HEK293T (cell line): ENCODE data around the gene SORBS2.

Experiments
- CTCF ChIA-PET: fragments of 350-600 bp; formaldehyde crosslinking; extraction: SDS; loops from one replicate; lab custom pipeline; 2021; ENCODE audit warnings: antibody characterized with exemption, inconsistent platforms; lab: Yijun Ruan, JAX
- POLR2A ChIA-PET: fragments of 350-600 bp; formaldehyde crosslinking; extraction: SDS; loops from one replicate; lab custom pipeline; 2020; ENCODE audit warnings: antibody characterized with exemption, inconsistent platforms; lab: Yijun Ruan, JAX
- DNase-seq: peaks from one replicate; pipeline ENCODE4 v3.0.0; 2012; ENCODE audit warnings: mixed read lengths; ENCODE audit errors: extremely low spot score
- ARNT ChIP-seq: fragments of 450-650 bp; IDR thresholded peaks from 2 replicates; pipeline ENCODE4 v1.6.1; 2017; ENCODE audit warnings: mild to moderate bottlenecking
- BHLHE40 ChIP-seq: fragments of 450-650 bp; IDR thresholded peaks from 2 replicates; pipeline ENCODE4 v1.6.1; 2016; ENCODE audit warnings: mild to moderate bottlenecking, moderate library complexity, borderline replicate concordance
- CTBP1 ChIP-seq: fragments of 450-650 bp; IDR thresholded peaks from 2 replicates; pipeline ENCODE4 v1.6.1; 2016; ENCODE audit warnings: borderline replicate concordance
- ELF4 ChIP-seq: fragments of 450-650 bp; IDR thresholded peaks from 2 replicates; pipeline ENCODE4 v1.6.1; 2017; ENCODE audit warnings: antibody characterized with exemption
- FOXA1 ChIP-seq: fragments of 450-650 bp; IDR thresholded peaks from 2 replicates; pipeline ENCODE4 v1.6.1; 2016; ENCODE audit warnings: mild to moderate bottlenecking
- FOXK2 ChIP-seq: fragments of 450-650 bp; IDR thresholded peaks from 2 replicates; pipeline ENCODE4 v1.6.1; 2016; ENCODE audit warnings: mild to moderate bottlenecking
- FOXM1 ChIP-seq: fragments of 450-650 bp; IDR thresholded peaks from 2 replicates; pipeline ENCODE4 v1.6.1; 2017; ENCODE audit warnings: mild to moderate bottlenecking, borderline replicate concordance
- HDGF ChIP-seq: fragments of 450-650 bp; IDR thresholded peaks from 2 replicates; pipeline ENCODE4 v1.6.1; 2017; ENCODE audit warnings: antibody characterized with exemption, borderline replicate concordance
- L3MBTL2 ChIP-seq: fragments of 450-650 bp; conservative IDR thresholded peaks from 2 replicates; pipeline ENCODE4 v1.6.1; 2016; ENCODE audit warnings: mild to moderate bottlenecking
- LEF1 ChIP-seq: fragments of 450-650 bp; IDR thresholded peaks from 2 replicates; pipeline ENCODE4 v1.6.1; 2017; ENCODE audit warnings: mild to moderate bottlenecking, borderline replicate concordance
- NFRKB ChIP-seq: fragments of 450-650 bp; IDR thresholded peaks from 2 replicates; pipeline ENCODE4 v1.6.1; 2016; ENCODE audit warnings: mild to moderate bottlenecking, moderate library complexity
- PKNOX1 ChIP-seq: fragments of 450-650 bp; IDR thresholded peaks from 2 replicates; pipeline ENCODE4 v1.6.1; 2016
- SP1 ChIP-seq: fragments of 450-650 bp; IDR thresholded peaks from 2 replicates; pipeline ENCODE4 v1.6.1; 2017
- SUZ12 ChIP-seq: fragments of 450-650 bp; IDR thresholded peaks from 2 replicates; pipeline ENCODE4 v1.6.1; 2016; ENCODE audit warnings: mild to moderate bottlenecking
- TARDBP ChIP-seq: fragments of 450-650 bp; IDR thresholded peaks from 2 replicates; pipeline ENCODE4 v1.6.1; 2016
- ZNF384 ChIP-seq: fragments of 450-650 bp; IDR thresholded peaks from 2 replicates; pipeline ENCODE4 v1.6.1; 2016

Gene SORBS2

DNA sequence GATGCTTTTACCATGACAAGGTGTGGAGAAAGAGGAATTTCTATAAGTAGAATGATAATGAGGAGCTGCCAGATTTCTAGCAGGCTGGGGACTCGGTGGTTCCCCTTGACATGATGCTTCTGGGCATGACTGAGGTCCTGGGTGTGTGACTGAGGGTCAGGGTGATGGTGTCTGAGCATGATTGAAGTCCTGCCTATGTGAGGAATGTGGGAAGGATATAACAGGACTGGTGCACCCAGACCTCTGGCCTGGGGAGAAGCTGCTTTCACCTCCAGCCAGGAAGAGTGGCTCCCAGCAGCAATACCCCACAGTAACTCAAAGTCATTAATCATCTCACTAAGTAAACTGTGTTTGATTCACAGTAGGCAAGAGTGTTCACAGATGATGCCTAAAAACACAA, 17.4 kb downstream of the SORBS2 start:
- no peak for DNase-seq
- ChIA-PET POLR2A (no interaction called here), CTCF (no interaction called here)
- no peak for TF ChIP-seq L3MBTL2
- TF ChIP-seq PKNOX1, result no peak
- TF ChIP-seq SUZ12, result no peak
- TF ChIP-seq ZNF384, result no peak
- no peak for TF ChIP-seq FOXA1
- no peak for TF ChIP-seq FOXM1
- TF ChIP-seq TARDBP, result no peak
- TF ChIP-seq SP1, result no peak
- no peak for TF ChIP-seq ARNT
- TF ChIP-seq BHLHE40, result no peak
- TF ChIP-seq LEF1, result no peak
- no peak for TF ChIP-seq ELF4
- no peak for TF ChIP-seq HDGF
- no peak for TF ChIP-seq NFRKB
- TF ChIP-seq FOXK2, result no peak

DNA sequence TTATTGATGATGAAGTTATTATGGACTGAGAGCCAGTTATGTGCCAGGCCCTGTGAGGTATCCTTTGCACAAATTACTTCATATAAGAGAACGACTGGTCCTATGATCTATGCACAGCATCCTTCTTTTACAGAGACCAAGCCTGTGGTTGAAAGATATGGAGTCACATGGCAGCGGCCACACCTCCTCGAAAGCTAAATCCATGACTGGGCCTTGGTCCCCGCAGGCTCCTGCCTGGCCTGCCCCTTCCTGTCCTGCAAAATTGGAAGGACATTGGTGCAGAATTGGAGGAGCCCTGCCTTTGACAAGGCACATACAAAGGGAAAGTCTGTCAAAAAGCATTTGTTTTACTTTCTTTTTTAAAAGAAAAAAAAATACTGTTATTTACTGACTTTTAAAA, 18.3 kb downstream of the SORBS2 start:
- no peak for TF ChIP-seq L3MBTL2
- no peak for TF ChIP-seq ARNT
- TF ChIP-seq PKNOX1, result no peak
- no peak for TF ChIP-seq ELF4
- TF ChIP-seq HDGF, result no peak
- TF ChIP-seq LEF1, result no peak
- no peak for TF ChIP-seq CTBP1
- no peak for TF ChIP-seq TARDBP
- TF ChIP-seq SUZ12, result no peak
- TF ChIP-seq SP1, result no peak
- TF ChIP-seq FOXA1, result no peak
- no peak for TF ChIP-seq FOXK2
- no peak for TF ChIP-seq ZNF384
- TF ChIP-seq NFRKB, result no peak
- TF ChIP-seq FOXM1, result no peak
- TF ChIP-seq BHLHE40, result no peak
- CTCF ChIA-PET, result no interaction called here

GRCh38 chr4:185793116-185793485, 18.9 kb downstream of the SORBS2 start:
- no peak for TF ChIP-seq CTBP1
- no peak for TF ChIP-seq SUZ12
- no peak for TF ChIP-seq FOXM1
- TF ChIP-seq HDGF, result no peak
- TF ChIP-seq SP1, result no peak
- no peak for TF ChIP-seq FOXK2
- no peak for TF ChIP-seq LEF1
- POLR2A ChIA-PET, result no interaction called here
- CTCF ChIA-PET, result no interaction called here

More for the DNA sequence above, 18.3 kb downstream of the SORBS2 start:
- POLR2A ChIA-PET, result no interaction called here
- no peak for DNase-seq

DNA sequence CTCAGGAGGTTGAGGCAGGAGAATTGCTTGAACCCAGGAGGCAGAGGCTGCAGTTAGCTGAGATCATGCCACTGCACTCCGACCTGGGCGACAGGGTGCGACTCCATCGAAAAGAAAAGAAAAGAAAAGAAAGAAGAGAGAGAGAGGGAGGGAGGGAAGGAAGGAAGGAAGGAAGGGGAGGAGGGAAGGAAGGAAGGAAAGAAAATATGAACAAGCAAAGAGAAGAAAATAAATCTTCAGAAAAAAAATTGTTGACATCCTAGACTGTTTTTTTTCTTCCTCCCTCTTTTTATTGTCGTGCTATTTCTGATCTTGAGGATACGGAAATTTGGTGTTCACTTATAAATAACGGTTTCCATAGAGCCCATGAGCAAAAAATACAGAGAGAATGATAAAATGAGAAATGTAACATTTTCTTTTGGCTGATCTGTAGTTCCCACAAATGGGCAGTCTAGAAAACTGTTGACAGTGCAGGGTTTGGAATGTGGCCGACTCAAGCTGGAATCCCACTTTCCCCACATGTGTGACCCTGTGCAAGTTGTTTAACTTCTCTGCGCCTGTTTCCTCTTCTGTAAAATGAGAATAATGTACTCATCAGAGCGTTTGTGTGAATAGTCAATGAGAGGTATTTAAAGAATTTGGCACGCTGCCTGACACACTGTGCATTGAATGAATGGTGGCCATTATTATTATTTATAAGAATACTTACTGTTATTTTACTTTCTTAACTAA, 19.4 kb downstream of the SORBS2 start:
- TF ChIP-seq FOXK2, result no peak
- no peak for DNase-seq
- CTCF ChIA-PET, result no interaction called here
- POLR2A ChIA-PET, result no interaction called here

More at GRCh38 chr4:185793116-185793485, 18.9 kb downstream of the SORBS2 start:
- no peak for DNase-seq

DNA sequence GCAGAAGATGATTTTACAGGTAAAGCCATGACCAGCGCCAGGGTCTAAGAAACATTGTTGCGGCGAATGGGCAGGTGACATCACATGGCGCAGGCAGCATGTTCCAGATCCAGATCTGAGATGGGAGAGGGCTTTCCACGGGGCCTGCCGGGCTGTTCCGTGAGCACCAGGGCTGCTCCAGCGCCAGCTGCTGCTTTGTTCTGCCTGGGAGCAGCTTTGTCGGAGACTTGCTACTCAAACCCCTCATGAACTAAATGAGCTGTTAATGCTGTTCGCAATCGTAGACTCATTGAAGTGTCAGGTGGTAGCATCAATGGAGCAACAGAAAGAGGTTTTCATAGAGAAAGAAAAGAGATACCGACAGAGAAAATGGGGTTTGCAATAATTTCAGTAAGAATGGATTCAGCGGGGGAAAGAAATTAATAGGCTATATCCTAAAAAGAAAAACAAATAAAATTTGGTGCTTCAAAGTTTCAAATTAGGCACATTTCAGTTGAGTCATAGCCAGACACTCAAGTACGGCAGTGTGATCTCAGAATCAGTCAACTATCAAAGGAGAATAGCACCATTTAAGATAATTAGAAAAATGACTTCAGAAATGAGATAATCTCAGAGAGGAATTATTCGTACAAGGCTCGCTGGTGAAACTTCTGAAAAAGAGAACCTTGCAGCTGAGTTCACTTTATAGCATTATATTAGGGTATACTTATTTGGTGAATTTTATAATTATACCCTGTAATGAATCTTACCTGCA, 23.9 kb downstream of the SORBS2 start:
- ChIA-PET POLR2A (no interaction called here), CTCF (no interaction called here)
- TF ChIP-seq ELF4, result no peak
- no peak for DNase-seq

GRCh38 chr4:185786422-185786821, 25.6 kb downstream of the SORBS2 start:
- CTCF ChIA-PET, result no interaction called here
- POLR2A ChIA-PET, result no interaction called here
- no peak for TF ChIP-seq LEF1
- TF ChIP-seq TARDBP, result no peak
- TF ChIP-seq L3MBTL2, result no peak
- TF ChIP-seq FOXA1, result no peak
- TF ChIP-seq SUZ12, result no peak
- TF ChIP-seq FOXK2, result no peak
- no peak for TF ChIP-seq ELF4
- TF ChIP-seq PKNOX1, result no peak
- no peak for TF ChIP-seq ZNF384
- TF ChIP-seq CTBP1, result no peak
- no peak for TF ChIP-seq FOXM1
- no peak for TF ChIP-seq HDGF
- no peak for TF ChIP-seq NFRKB
- no peak for TF ChIP-seq BHLHE40
- no peak for DNase-seq

GRCh38 chr4:185783574-185783973, 28.4 kb downstream of the SORBS2 start:
- DNase-seq, result no peak
- CTCF ChIA-PET, result no interaction called here
- TF ChIP-seq BHLHE40 (no peak), PKNOX1 (no peak), LEF1 (no peak), L3MBTL2 (no peak)
- POLR2A ChIA-PET, result interaction anchor here (0.7 kb wide), 1 partner anchor 716 kb away, joined by 4 read pairs; no protein-coding TSS in a partner anchor
